SK-N-SH treated with all-trans-retinoic acid at 6 μM for 48 hours (cell line): ENCODE data around the gene B4GALNT4.

ENCODE experiments used
- CSDC2 ChIP-seq: fragments of 250-450 bp; sonication (Bioruptor Pico); IDR thresholded peaks from 2 replicates; pipeline ENCODE4 v1.5.0; 2020; ENCODE audit warnings: mild to moderate bottlenecking, moderate library complexity
- ESRRG ChIP-seq: fragments of 250-450 bp; sonication (Bioruptor Pico); IDR thresholded peaks from 2 replicates; pipeline ENCODE4 v1.6.1; 2021; ENCODE audit warnings: mild to moderate bottlenecking
- PATZ1 ChIP-seq: fragments of 250-450 bp; sonication (Bioruptor Pico); IDR thresholded peaks from 2 replicates; pipeline ENCODE4 v1.8.0; 2020; ENCODE audit warnings: mild to moderate bottlenecking, moderate library complexity, borderline replicate concordance
- RARB ChIP-seq: fragments of 250-450 bp; sonication (Bioruptor Pico); IDR thresholded peaks from 2 replicates; pipeline ENCODE4 v1.8.0; 2021; ENCODE audit warnings: mild to moderate bottlenecking, moderate library complexity
- SNAI2 ChIP-seq: fragments of 250-450 bp; sonication (Bioruptor Pico); IDR thresholded peaks from 2 replicates; pipeline ENCODE4 v1.5.0; 2020; ENCODE audit warnings: mild to moderate bottlenecking, moderate library complexity
- ZFP3 ChIP-seq: fragments of 250-450 bp; sonication (Bioruptor Pico); IDR thresholded peaks from 2 replicates; pipeline ENCODE4 v1.5.0; 2020; ENCODE audit warnings: mild to moderate bottlenecking, moderate library complexity
- ZNF70 ChIP-seq: fragments of 450-650 bp; formaldehyde crosslinking; IDR thresholded peaks from 2 replicates; pipeline ENCODE4 v1.5.0; 2020; ENCODE audit warnings: mild to moderate bottlenecking, moderate library complexity

GRCh38 chr11:399731-400211, 30.5 kb downstream of the B4GALNT4 start:
- TF ChIP-seq ZFP3 (CRISPR knock-in tag) (no peak), PATZ1 (CRISPR knock-in tag) (no peak), RARB (CRISPR knock-in tag) (no peak), ZNF70 (CRISPR knock-in tag) (no peak), SNAI2 (CRISPR knock-in tag) (no peak), CSDC2 (CRISPR knock-in tag) (no peak), ESRRG (CRISPR knock-in tag) (no peak)
